H1 (cell line): ENCODE results near the gene HOXB5. TPM values are rescaled to one million over a fixed set of nuclear protein-coding genes. Genes with fewer than 3 reads are reported as not detected.

ENCODE experiments used
- CTCF ChIA-PET: fragments of 300-600 bp; sonication (Branson Sonifier 250); formaldehyde crosslinking; loops from one replicate; lab custom pipeline; 2021; ENCODE audit not compliant: partially characterized antibody; lab: Charles Lee
- POLR2A ChIA-PET: fragments of 300-600 bp; sonication (Branson Sonifier 250); formaldehyde crosslinking; loops from one replicate; lab custom pipeline; 2021; ENCODE audit warnings: inconsistent platforms; ENCODE audit not compliant: partially characterized antibody; lab: Charles Lee
- DNase-seq, 2 experiments: peaks; one replicate each; pipeline versions ENCODE4 v3.0.0 to v3.0.0-alpha.2; 2010 to 2022; ENCODE audit warnings: low spot score in 2 of 2, low read depth in 1 of 2, mixed read lengths in 1 of 2
- FAIRE-seq: peaks from 2 replicates; lab custom pipeline; 2011; peaks lifted over from hg19 to GRCh38; lab: Jason Lieb, UNC
- H2AFZ ChIP-seq: 2 replicates; pipeline ENCODE4 v1.8.1; 2012; ENCODE audit warnings: low read length, inconsistent platforms
- H2AK5ac ChIP-seq: 2 replicates; pipeline ENCODE4 v1.6.1; 2013; ENCODE audit warnings: low read depth, low read length
- H2BK120ac ChIP-seq: replicated peaks from 2 replicates; pipeline ENCODE3; 2013; ENCODE audit warnings: low read depth, low read length, inconsistent platforms
- H2BK12ac ChIP-seq: 2 replicates; pipeline ENCODE4 v1.6.1; 2013; ENCODE audit warnings: low read depth, low read length
- H2BK15ac ChIP-seq: 2 replicates; pipeline ENCODE4 v1.6.1; 2013; ENCODE audit warnings: low read length
- H2BK20ac ChIP-seq: 2 replicates; pipeline ENCODE4 v1.6.1; 2013; ENCODE audit warnings: low read length
- H2BK5ac ChIP-seq: 2 replicates; pipeline ENCODE4 v1.6.1; 2013; ENCODE audit warnings: low read depth, low read length
- H3K14ac ChIP-seq: 2 replicates; pipeline ENCODE4 v1.6.1; 2013; ENCODE audit warnings: inconsistent platforms; ENCODE audit not compliant: insufficient read length
- H3K18ac ChIP-seq: 2 replicates; pipeline ENCODE4 v1.6.1; 2013; ENCODE audit warnings: low read length; ENCODE audit errors: extremely low read depth
- H3K23ac ChIP-seq: 2 replicates; pipeline ENCODE4 v1.6.1; 2013; ENCODE audit warnings: inconsistent platforms; ENCODE audit not compliant: insufficient read length
- H3K23me2 ChIP-seq: 2 replicates; pipeline ENCODE4 v1.6.1; 2013; ENCODE audit warnings: low read depth, low read length
- H3K27ac ChIP-seq: 2 replicates; pipeline ENCODE4 v1.6.1; 2011; ENCODE audit warnings: low read depth, low read length, inconsistent platforms
- H3K27me3 ChIP-seq, 4 experiments: replicated peaks in 1 of 4; 1 replicate in 1 of 4; 2 replicates in 3 of 4; pipeline versions ENCODE4 v1.6.1 to v1.8.1; 2011 to 2013; ENCODE audit warnings: low read length in 3 of 4, mild to moderate bottlenecking in 3 of 4, inconsistent platforms in 2 of 4, mixed read lengths in 2 of 4, moderate library complexity in 1 of 4; ENCODE audit not compliant: control insufficient read depth in 3 of 4, insufficient read depth in 3 of 4; ENCODE audit errors: extremely low read depth in 1 of 4
- H3K36me3 ChIP-seq, 4 experiments: 2 replicates each; pipeline versions ENCODE4 v1.6.1 to v1.8.1; 2011 to 2013; ENCODE audit warnings: mild to moderate bottlenecking in 4 of 4, low read length in 3 of 4, moderate library complexity in 2 of 4, control low read depth in 1 of 4, inconsistent platforms in 1 of 4; ENCODE audit not compliant: insufficient read depth in 4 of 4, control insufficient read depth in 2 of 4
- H3K4ac ChIP-seq: replicated peaks from 2 replicates; pipeline ENCODE3; 2013; ENCODE audit warnings: low read length, low read depth, mixed read lengths, inconsistent platforms; ENCODE audit not compliant: insufficient read length
- H3K4me1 ChIP-seq, 4 experiments: replicated peaks in 1 of 4; 1 replicate in 1 of 4; 2 replicates in 3 of 4; pipeline versions ENCODE4 v1.6.1 to v1.8.1; 2011 to 2013; ENCODE audit warnings: low read length in 3 of 4, inconsistent platforms in 2 of 4, mixed read lengths in 1 of 4; ENCODE audit not compliant: insufficient read depth in 4 of 4, control insufficient read depth in 3 of 4
- H3K4me2 ChIP-seq, 2 experiments: 2 replicates each; pipeline versions ENCODE4 v1.6.1 to v1.8.1; 2011 to 2013; ENCODE audit warnings: low read depth in 2 of 2, low read length in 2 of 2, control low read depth in 1 of 2, inconsistent platforms in 1 of 2, mild to moderate bottlenecking in 1 of 2; ENCODE audit not compliant: insufficient read depth in 1 of 2
- H3K4me3 ChIP-seq, 4 experiments: fragments of 200-600, 300-600 bp in 1 of 4; sonication (generic), shearing (Covaris generic), sonication (Bioruptor Twin) in 1 of 4; 2 replicates each; pipeline versions ENCODE4 v1.5.1 to v1.8.1; 2011 to 2016; ENCODE audit warnings: low read length in 4 of 4, low read depth in 3 of 4, control low read depth in 2 of 4, inconsistent platforms in 2 of 4, mild to moderate bottlenecking in 2 of 4, mixed read lengths in 1 of 4, moderate library complexity in 1 of 4; ENCODE audit not compliant: insufficient read depth in 2 of 4; ENCODE audit errors: extremely low read depth in 1 of 4
- H3K56ac ChIP-seq: replicated peaks from 2 replicates; pipeline ENCODE3; 2013; ENCODE audit warnings: low read depth, mild to moderate bottlenecking, mixed read lengths, low read length, inconsistent platforms; ENCODE audit not compliant: insufficient read length
- H3K79me1 ChIP-seq: 2 replicates; pipeline ENCODE4 v1.6.1; 2013; ENCODE audit warnings: low read depth, low read length, control low read depth
- H3K79me2 ChIP-seq, 2 experiments: 2 replicates each; pipeline versions ENCODE4 v1.6.1 to v1.8.1; 2012 to 2013; ENCODE audit warnings: low read length in 2 of 2, mild to moderate bottlenecking in 2 of 2, inconsistent platforms in 1 of 2; ENCODE audit not compliant: insufficient read depth in 2 of 2, control insufficient read depth in 1 of 2
- H3K9ac ChIP-seq, 4 experiments: replicated peaks in 1 of 4; 1 replicate in 1 of 4; 2 replicates in 3 of 4; pipeline versions ENCODE4 v1.6.1 to v1.8.1; 2011 to 2013; ENCODE audit warnings: low read depth in 3 of 4, low read length in 3 of 4, control low read depth in 2 of 4, mild to moderate bottlenecking in 2 of 4, moderate library complexity in 2 of 4, inconsistent platforms in 1 of 4; ENCODE audit errors: extremely low read depth in 1 of 4
- H3K9me3 ChIP-seq, 2 experiments: 2 replicates each; pipeline versions ENCODE4 v1.6.1 to v1.8.1; 2012 to 2013; ENCODE audit warnings: mild to moderate bottlenecking in 2 of 2, moderate library complexity in 2 of 2, control low read depth in 1 of 2, inconsistent platforms in 1 of 2, low read depth in 1 of 2, low read length in 1 of 2, mixed read lengths in 1 of 2; ENCODE audit not compliant: insufficient read depth in 2 of 2
- H4K20me1 ChIP-seq, 2 experiments: replicated peaks in 1 of 2; 2 replicates each; pipeline versions ENCODE3 to v1.8.1; 2011 to 2013; ENCODE audit warnings: inconsistent platforms in 2 of 2, low read length in 2 of 2, mild to moderate bottlenecking in 1 of 2; ENCODE audit not compliant: insufficient read depth in 2 of 2, control insufficient read depth in 1 of 2
- H4K5ac ChIP-seq: 2 replicates; pipeline ENCODE4 v1.6.1; 2013; ENCODE audit warnings: low read length, low read depth, mixed read lengths, inconsistent platforms; ENCODE audit not compliant: insufficient read length
- H4K8ac ChIP-seq: 2 replicates; pipeline ENCODE4 v1.8.0; 2013; ENCODE audit warnings: mild to moderate bottlenecking, moderate library complexity, low read length, inconsistent platforms; ENCODE audit not compliant: insufficient read depth; ENCODE audit errors: extremely low read depth
- H4K91ac ChIP-seq: replicated peaks from 2 replicates; pipeline ENCODE3; 2013; ENCODE audit warnings: low read length, mixed read lengths, inconsistent platforms; ENCODE audit not compliant: insufficient read length
- ATF3 ChIP-seq: IDR thresholded peaks from 2 replicates; pipeline ENCODE4 v1.6.1; 2011; ENCODE audit warnings: low read depth, mild to moderate bottlenecking, low read length; ENCODE audit not compliant: insufficient read depth
- EP300 ChIP-seq, 2 experiments: IDR thresholded peaks; 1 replicate in 1 of 2; 2 replicates in 1 of 2; pipeline ENCODE4 v1.6.1; 2011 to 2012; ENCODE audit warnings: low read depth in 2 of 2, low read length in 2 of 2, mild to moderate bottlenecking in 2 of 2, borderline replicate concordance in 1 of 2, inconsistent platforms in 1 of 2, moderate library complexity in 1 of 2
- FOSL1 ChIP-seq: IDR thresholded peaks from 2 replicates; pipeline ENCODE4 v1.6.1; 2011; ENCODE audit warnings: mild to moderate bottlenecking, low read depth, low read length, moderate library complexity; ENCODE audit not compliant: insufficient read depth
- POLR2A ChIP-seq, 2 experiments: IDR thresholded peaks; 1 replicate in 1 of 2; 2 replicates in 1 of 2; pipeline ENCODE4 v1.6.1; 2011; ENCODE audit warnings: low read depth in 2 of 2, low read length in 2 of 2, mild to moderate bottlenecking in 2 of 2; ENCODE audit errors: control extremely low read depth in 1 of 2
- POLR2AphosphoS5 ChIP-seq: IDR thresholded peaks from 2 replicates; pipeline ENCODE4 v1.6.1; 2011; ENCODE audit warnings: low read depth, low read length
- RFX5 ChIP-seq: IDR thresholded peaks from 2 replicates; pipeline ENCODE4 v1.6.1; 2011; ENCODE audit warnings: low read depth, low read length, improper control_type of control experiment, borderline replicate concordance
- RNF2 ChIP-seq: fragments of 200-900, 300-1000 bp; sonication (generic); IDR thresholded peaks from 2 replicates; pipeline ENCODE4 v1.7.1; 2016; ENCODE audit warnings: borderline replicate concordance, low read depth, mild to moderate bottlenecking, antibody characterized with exemption, low read length; ENCODE audit not compliant: poor library complexity, severe bottlenecking; ENCODE audit errors: missing control alignments
- SAP30 ChIP-seq: fragments of 300-600 bp; sonication (generic); IDR thresholded peaks from 2 replicates; pipeline ENCODE4 v1.7.1; 2012; ENCODE audit warnings: low read length, moderate library complexity, mild to moderate bottlenecking, inconsistent platforms; ENCODE audit not compliant: insufficient read depth, insufficient replicate concordance
- WGBS, 2 experiments: shearing (Covaris generic) in 1 of 2; methylation state at CpG; one replicate each; pipeline versions ENCODE4 v1.1.6 to v1.1.7; 2013 to 2015; ENCODE audit warnings: low lambda C conversion rate in 2 of 2, mixed read lengths in 2 of 2, inconsistent platforms in 1 of 2, low coverage in 1 of 2, missing lambda C conversion rate in 1 of 2; ENCODE audit not compliant: insufficient replicate concordance in 2 of 2, insufficient coverage in 1 of 2, insufficient read length in 1 of 2; ENCODE audit errors: extremely low coverage in 1 of 2, missing lambda C conversion rate in 1 of 2; 5-methylcytosine and 5-hydroxymethylcytosine counted together
- polyA plus RNA-seq, 7 experiments: library from polyadenylated mRNA; depleted of rRNA in 3 of 7; stranded (reverse) in 5 of 7; unstranded in 2 of 7; fragments of >200 nt in 5 of 7; fragments of 200-250 nt in 2 of 7; gene quantifications; 1 replicate in 5 of 7; 2 replicates in 1 of 7; 4 replicates in 1 of 7; pipeline versions ENCODE4 v1.2.1 to v1.2.3, GENCODE V29; 2011 to 2013; ENCODE audit warnings: missing spikeins in 2 of 7, mixed read lengths in 2 of 7
- total RNA-seq: library from RNA; stranded (reverse); fragmentation: NEBNext Ultra II Directional; extraction: Animal tissue kit (Norgen Biotek cat#: 25700); gene quantifications from 2 replicates; pipeline ENCODE4 v1.2.1, GENCODE V29; 2021
- TF ChIP-seq, protein P1 (sequence below): IDR thresholded peaks from 2 replicates; pipeline ENCODE4 v1.6.1; 2012; ENCODE audit warnings: low read length, inconsistent platforms

HOXB5 gene
- total and polyA plus RNA-seq, 2 of the 8 experiments (the other 6 are each of a cell fraction or from before 2014, with no cell fraction given) = not detected

- H3K27me3 ChIP-seq = peaks cover 96 to 100% (median 99%) of the 10 kb centered on the region in 4 experiments
- no peak overlapping the region for H2BK5ac ChIP-seq
- no peak overlapping the region for H2AFZ ChIP-seq
- TF ChIP-seq POLR2AphosphoS5 (no peak), POLR2A (IDR thresholded peaks at IDR 0.05; ENCODE audit: control extremely low read depth in 1 of 2, low read depth in 2 of 2, low read length in 2 of 2) (no peak), ATF3 (no peak), FOSL1 (no peak), EP300 (IDR thresholded peaks at IDR 0.05; ENCODE audit: borderline replicate concordance in 1 of 2, low read depth in 2 of 2, low read length in 2 of 2) (no peak), SAP30 (no peak), RNF2 (peak; percentile 24), RFX5 (no peak)
- TF ChIP-seq, protein P1, sequence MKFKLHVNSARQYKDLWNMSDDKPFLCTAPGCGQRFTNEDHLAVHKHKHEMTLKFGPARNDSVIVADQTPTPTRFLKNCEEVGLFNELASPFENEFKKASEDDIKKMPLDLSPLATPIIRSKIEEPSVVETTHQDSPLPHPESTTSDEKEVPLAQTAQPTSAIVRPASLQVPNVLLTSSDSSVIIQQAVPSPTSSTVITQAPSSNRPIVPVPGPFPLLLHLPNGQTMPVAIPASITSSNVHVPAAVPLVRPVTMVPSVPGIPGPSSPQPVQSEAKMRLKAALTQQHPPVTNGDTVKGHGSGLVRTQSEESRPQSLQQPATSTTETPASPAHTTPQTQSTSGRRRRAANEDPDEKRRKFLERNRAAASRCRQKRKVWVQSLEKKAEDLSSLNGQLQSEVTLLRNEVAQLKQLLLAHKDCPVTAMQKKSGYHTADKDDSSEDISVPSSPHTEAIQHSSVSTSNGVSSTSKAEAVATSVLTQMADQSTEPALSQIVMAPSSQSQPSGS = no peak
Observed at GRCh38 chr17:48609759-48610281, 16.2 kb upstream of the HOXB5 start.

More at GRCh38 chr17:48609759-48610281, 16.2 kb upstream of the HOXB5 start:
- Histone ChIP-seq H4K91ac (no peak overlapping the region), H3K4ac (no peak overlapping the region), H3K9ac (no peak overlapping the region), H2BK12ac (no peak overlapping the region), H3K79me2 (no peaks in the 10 kb centered on the region), H3K18ac (no peak overlapping the region), H2BK120ac (no peak overlapping the region), H3K4me2 (peak overlapping the region; percentile 41 to 57; a peak in 3 of 4 replicates), H3K4me1 (peaks cover 0 to 7% (median 4%) of the 10 kb centered on the region in 4 experiments; a peak in 5 of 7 replicates), H2BK20ac (no peak overlapping the region), H3K79me1 (no peaks in the 10 kb centered on the region), H3K14ac (no peak overlapping the region), H3K36me3 (peaks cover 0 to 18% (median 0%) of the 10 kb centered on the region in 4 experiments; a peak in 1 of 8 replicates), H2BK15ac (no peak overlapping the region), H2AK5ac (no peak overlapping the region), H3K4me3 (peak overlapping the region in 1 of 4 experiments; percentile 46; a peak in 2 of 8 replicates), H4K20me1 (peaks cover 28 to 38% of the 10 kb centered on the region in 2 experiments), H4K5ac (no peak overlapping the region), H3K56ac (no peak overlapping the region), H4K8ac (no peak overlapping the region), H3K23ac (no peak overlapping the region), H3K27ac (no peak overlapping the region), H3K9me3 (no peaks in the 10 kb centered on the region; a peak in 1 of 4 replicates), H3K23me2 (peaks cover 2% of the 10 kb centered on the region; the same call in 1 of the 2 replicates)
- POLR2A ChIA-PET = interaction anchor here (0.7 kb wide), 1 partner anchor 89 kb away, joined by 3 read pairs; no protein-coding TSS in a partner anchor
- no peak for DNase-seq
- CTCF ChIA-PET = interaction anchor here (0.6 to 2.3 kb wide), 12 partner anchors 9 to 583 kb away, joined by 3 to 10 read pairs (median 3); no protein-coding TSS in a partner anchor
- WGBS, 2 experiments = 7% methylated on average over 7 of the region's 15 CpGs; no CpG with 5 or more reads in 1 of the 2 experiments
- FAIRE-seq = no peak
